ENCODE results near the gene SLC44A2.

SLC44A2 gene

DNA sequence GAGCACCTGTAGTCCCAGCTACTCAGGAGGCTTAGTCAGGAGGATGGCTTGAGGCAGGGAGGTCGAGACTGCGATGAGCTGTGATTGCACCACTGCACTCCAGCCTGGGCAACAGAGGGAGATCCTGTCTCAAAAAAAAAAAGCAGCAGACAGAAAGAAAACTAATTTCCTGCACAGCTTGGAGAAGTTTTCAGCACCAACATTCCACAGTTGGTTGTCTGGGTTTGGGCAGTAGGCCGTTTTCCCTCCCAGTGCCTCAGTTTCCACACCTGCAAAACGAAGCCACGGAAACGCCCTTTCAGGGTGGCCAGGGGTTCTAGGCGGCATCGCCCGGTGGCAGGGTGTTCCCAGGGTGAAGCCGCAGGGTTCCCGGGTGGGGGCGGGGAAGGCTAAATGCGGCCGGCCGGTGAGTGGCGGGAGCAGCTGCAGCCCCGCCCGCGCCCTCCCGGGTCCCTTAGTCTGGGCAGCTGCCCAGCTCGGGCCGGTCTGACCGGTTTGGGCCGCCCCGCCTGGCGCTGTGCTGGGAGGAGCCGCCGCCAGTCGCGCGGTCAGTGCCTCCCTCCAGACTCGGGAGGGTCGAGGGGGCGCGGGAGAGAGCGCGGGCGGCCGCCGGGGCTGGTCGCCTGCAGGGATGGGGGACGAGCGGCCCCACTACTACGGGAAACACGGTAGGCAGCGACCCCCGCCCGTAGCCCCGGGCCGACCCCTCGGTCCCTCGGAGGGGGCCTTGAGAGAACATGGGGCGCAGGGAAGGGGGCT lies at the start of gene SLC44A2:
SLC44A2 (plus strand) TSS at position 551 of the 759 bp plus-strand sequence; CDS start at position 632, 81 bp downstream.
- H3K36me3 ChIP-seq (ENCODE audit: control insufficient read depth, insufficient read depth, low read length): peaks cover 22% of the 10 kb centered on the region
- peak within 1 kb of the TSS; percentile 83 for H3K27ac ChIP-seq (ENCODE audit: low read depth, low read length)
- peaks cover 12% of the 10 kb centered on the region for H3K4me1 ChIP-seq (ENCODE audit: control insufficient read depth, insufficient read depth, low read length)
- peak within 1 kb of the TSS; percentile 77 for H3K4me3 ChIP-seq (ENCODE audit: low read depth, low read length)
- no peaks in the 10 kb centered on the region for H3K27me3 ChIP-seq (ENCODE audit: control insufficient read depth, insufficient read depth, low read length)
- no peaks in the 10 kb centered on the region for H3K9me3 ChIP-seq (ENCODE audit: control insufficient read depth, insufficient read depth, low read length)
- H3K9ac ChIP-seq (ENCODE audit: low read depth, low read length): peak within 1 kb of the TSS; percentile 67

DNA sequence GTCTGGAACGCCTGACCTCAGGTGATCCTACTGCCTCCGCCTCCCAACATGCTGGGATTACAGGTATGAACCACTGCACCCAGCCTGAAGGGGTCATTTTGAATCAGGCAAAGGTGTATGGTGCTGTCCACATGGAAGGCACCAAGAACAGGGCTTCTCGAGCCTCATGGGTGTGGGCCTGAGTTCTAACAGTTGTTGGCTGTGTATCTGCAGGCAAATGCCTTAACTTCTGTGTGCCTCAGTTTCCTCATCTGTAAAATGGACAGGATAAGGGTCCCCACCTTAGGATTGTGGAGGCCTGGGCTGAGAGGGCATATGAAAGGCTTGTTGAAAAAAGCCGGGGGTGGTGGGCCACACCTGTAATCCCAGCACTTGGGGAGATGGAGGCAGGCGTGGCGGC lies 47.4 kb upstream of the SLC44A2 start:
- H3K4me1 ChIP-seq (ENCODE audit: control insufficient read depth, insufficient read depth, low read length): peaks cover 3% of the 10 kb centered on the region; the same call in 1 of the 2 replicates
- no peak overlapping the region for H3K27ac ChIP-seq (ENCODE audit: low read depth, low read length)
- no peak overlapping the region for H3K4me3 ChIP-seq (ENCODE audit: low read depth, low read length)
- H3K36me3 ChIP-seq (ENCODE audit: control insufficient read depth, insufficient read depth, low read length): peaks cover 63% of the 10 kb centered on the region
- no peaks in the 10 kb centered on the region for H3K9me3 ChIP-seq (ENCODE audit: control insufficient read depth, insufficient read depth, low read length)
- H3K27me3 ChIP-seq (ENCODE audit: control insufficient read depth, insufficient read depth, low read length): no peaks in the 10 kb centered on the region
- no peak overlapping the region for H3K9ac ChIP-seq (ENCODE audit: low read depth, low read length)

DNA sequence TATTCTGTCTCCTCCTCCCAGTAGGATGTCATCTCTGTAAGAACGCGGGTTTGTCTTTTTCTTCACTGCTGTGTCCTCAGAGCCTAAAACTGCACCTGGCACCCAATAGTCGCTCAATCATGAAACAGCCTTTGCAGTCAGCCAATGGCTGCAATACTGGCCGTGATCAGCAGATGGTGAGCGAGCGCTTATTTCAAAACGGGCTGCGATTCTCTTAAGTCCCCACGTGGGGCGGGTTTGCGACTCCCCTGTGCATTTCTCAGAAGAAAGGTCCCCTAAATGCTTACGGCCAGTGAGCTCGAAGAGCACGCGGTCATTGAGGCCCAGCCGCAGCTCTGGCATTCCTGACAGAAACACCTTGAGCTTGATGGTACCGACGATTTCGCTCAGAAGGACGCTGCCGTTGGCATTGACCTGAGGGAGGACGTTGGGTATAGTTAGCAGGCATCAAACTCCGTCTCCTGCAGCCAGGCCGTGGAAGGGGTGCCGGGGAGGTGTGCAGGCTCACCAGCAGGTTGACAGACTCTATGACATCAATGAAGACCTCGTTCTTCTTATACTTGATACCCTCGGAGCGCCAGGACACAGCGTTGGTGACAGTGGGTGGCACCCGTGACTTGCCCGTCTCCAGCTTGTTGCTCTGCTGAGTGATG lies 44.2 kb upstream of the SLC44A2 start:
- H3K9ac ChIP-seq (ENCODE audit: low read depth, low read length): no peak overlapping the region
- peaks cover 66% of the 10 kb centered on the region for H3K36me3 ChIP-seq (ENCODE audit: control insufficient read depth, insufficient read depth, low read length)
- peaks cover 3% of the 10 kb centered on the region; the same call in 1 of the 2 replicates for H3K4me1 ChIP-seq (ENCODE audit: control insufficient read depth, insufficient read depth, low read length)
- no peak overlapping the region for H3K27ac ChIP-seq (ENCODE audit: low read depth, low read length)
- no peaks in the 10 kb centered on the region for H3K27me3 ChIP-seq (ENCODE audit: control insufficient read depth, insufficient read depth, low read length)
- no peaks in the 10 kb centered on the region for H3K9me3 ChIP-seq (ENCODE audit: control insufficient read depth, insufficient read depth, low read length)
- H3K4me3 ChIP-seq (ENCODE audit: low read depth, low read length): no peak overlapping the region

DNA sequence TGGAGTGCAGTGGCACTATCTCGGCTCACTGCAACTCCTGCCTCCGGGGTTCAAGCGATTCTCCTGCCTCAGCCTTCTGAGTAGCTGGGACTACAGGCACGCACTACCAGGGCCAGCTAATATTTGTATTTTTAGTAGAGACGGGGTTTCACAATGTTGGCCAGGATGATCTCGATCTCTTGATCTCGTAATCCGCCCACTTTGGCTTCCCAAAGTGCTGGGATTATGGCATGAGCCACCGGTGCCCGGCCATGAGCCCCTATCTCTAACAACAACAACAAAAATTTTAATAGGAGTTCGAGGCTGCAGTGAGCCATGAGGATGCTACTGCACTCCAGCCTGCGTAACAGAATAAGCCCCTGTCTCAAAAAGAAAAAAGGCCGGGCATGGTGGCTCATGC lies 43.3 kb upstream of the SLC44A2 start:
- Histone ChIP-seq H3K4me1 (ENCODE audit: control insufficient read depth, insufficient read depth, low read length) (peaks cover 3% of the 10 kb centered on the region; the same call in 1 of the 2 replicates), H3K9ac (ENCODE audit: low read depth, low read length) (no peak overlapping the region), H3K4me3 (ENCODE audit: low read depth, low read length) (no peak overlapping the region), H3K9me3 (ENCODE audit: control insufficient read depth, insufficient read depth, low read length) (no peaks in the 10 kb centered on the region), H3K27ac (ENCODE audit: low read depth, low read length) (no peak overlapping the region), H3K27me3 (ENCODE audit: control insufficient read depth, insufficient read depth, low read length) (no peaks in the 10 kb centered on the region), H3K36me3 (ENCODE audit: control insufficient read depth, insufficient read depth, low read length) (peaks cover 62% of the 10 kb centered on the region)

DNA sequence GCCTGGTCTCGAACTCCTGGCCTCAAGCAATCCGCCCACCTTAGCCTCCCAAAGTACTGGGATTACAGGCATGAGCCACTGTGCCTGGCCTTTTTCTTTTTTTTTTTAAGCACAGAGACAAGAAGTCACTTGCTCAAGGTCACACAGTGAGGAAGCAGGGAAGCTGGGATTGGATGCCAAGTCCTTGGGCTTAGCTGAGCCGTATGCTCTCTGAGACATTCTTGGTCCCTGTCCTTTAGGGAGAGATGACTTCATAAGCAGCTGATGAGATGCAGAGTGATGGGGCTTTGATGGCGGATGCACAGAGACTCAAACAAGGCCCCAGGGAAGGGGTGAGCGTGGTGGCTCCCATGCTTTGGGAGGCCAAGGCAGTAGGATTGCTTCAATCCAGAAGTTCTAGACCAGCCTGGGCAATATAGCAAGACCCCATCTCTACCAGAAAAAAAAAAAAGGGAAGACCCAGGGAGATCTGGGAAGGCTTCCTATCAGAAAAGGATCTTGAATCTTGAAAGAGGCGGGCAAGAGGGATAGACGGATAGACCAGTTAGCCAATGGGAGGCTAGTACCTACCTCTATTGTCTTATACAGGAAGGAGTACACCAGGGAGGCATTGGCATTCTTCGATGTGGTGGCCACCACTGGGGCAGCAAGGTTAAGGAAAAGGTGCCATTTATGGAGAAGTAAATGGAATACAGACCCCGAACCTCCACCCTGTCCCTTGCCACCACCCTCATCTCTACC lies 42.1 kb upstream of the SLC44A2 start:
- Histone ChIP-seq H3K27me3 (ENCODE audit: control insufficient read depth, insufficient read depth, low read length) (no peaks in the 10 kb centered on the region), H3K9ac (ENCODE audit: low read depth, low read length) (no peak overlapping the region), H3K4me3 (ENCODE audit: low read depth, low read length) (no peak overlapping the region)

GRCh38 chr19:10586396-10586795 lies 39.0 kb upstream of the SLC44A2 start:
- H3K36me3 ChIP-seq (ENCODE audit: control insufficient read depth, insufficient read depth, low read length): peaks cover 29% of the 10 kb centered on the region
- peak overlapping the region; percentile 86 for H3K4me3 ChIP-seq (ENCODE audit: low read depth, low read length)
- 0 out of 2 replicates have a peak overlapping the region, but pooled peaks have one; percentile 64 for H3K9ac ChIP-seq (ENCODE audit: low read depth, low read length)

More for the DNA sequence above, 42.1 kb upstream of the SLC44A2 start:
- Histone ChIP-seq H3K9me3 (ENCODE audit: control insufficient read depth, insufficient read depth, low read length) (no peaks in the 10 kb centered on the region), H3K36me3 (ENCODE audit: control insufficient read depth, insufficient read depth, low read length) (peaks cover 56% of the 10 kb centered on the region), H3K27ac (ENCODE audit: low read depth, low read length) (no peak overlapping the region), H3K4me1 (ENCODE audit: control insufficient read depth, insufficient read depth, low read length) (peaks cover 3% of the 10 kb centered on the region; the same call in 1 of the 2 replicates)

DNA sequence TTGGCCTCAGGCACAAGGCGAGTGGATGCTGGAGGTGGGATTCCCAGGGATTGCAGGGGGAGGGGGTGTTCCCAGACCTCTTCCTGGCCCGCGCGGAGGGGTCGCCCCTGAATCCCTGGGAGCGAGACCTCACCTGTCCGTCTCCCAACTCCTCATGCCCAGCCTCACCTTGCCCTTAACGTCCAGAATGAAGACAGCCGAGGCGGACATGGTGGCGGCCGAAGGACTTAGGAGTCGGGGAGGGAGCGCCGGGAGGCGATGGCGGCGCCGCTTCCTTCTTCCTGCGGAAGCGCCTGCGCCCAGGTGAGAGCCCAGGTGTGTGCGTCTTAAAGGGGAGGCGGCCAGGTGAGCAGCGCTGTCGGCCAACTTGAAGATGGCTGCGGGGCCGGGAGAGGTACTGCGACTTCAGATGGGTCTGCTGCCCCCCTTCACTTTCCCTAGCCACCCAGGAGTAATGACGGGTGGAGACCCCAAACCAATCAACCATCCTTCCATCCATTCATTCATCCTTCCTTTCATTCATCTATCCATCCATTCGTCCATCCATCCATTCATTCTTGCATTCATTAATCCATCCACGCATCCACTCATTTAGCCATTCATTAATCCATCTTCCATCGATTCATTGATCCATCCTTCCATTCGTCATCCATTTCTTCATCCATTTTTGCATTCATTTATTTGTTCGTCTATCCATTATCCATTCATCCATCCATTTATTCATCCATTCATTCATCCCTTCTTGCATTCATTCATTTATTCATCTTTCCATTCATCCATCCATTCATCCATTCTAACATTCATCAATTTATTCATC lies 38.1 kb upstream of the SLC44A2 start, which contains the start of gene AP1M2:
AP1M2 (minus strand) TSS at position 291 of the 817 bp plus-strand sequence; CDS start at position 210, 81 bp downstream.
- Histone ChIP-seq H3K4me1 (ENCODE audit: control insufficient read depth, insufficient read depth, low read length) (no peaks in the 10 kb centered on the region), H3K36me3 (ENCODE audit: control insufficient read depth, insufficient read depth, low read length) (peaks cover 21% of the 10 kb centered on the region), H3K4me3 (ENCODE audit: low read depth, low read length) (peak within 1 kb of the TSS; percentile 86), H3K9me3 (ENCODE audit: control insufficient read depth, insufficient read depth, low read length) (no peaks in the 10 kb centered on the region), H3K9ac (ENCODE audit: low read depth, low read length) (peak within 1 kb of the TSS; percentile 64; the same call in 1 of the 2 replicates), H3K27me3 (ENCODE audit: control insufficient read depth, insufficient read depth, low read length) (no peaks in the 10 kb centered on the region), H3K27ac (ENCODE audit: low read depth, low read length) (no peak within 1 kb of the TSS)

More at GRCh38 chr19:10586396-10586795, 39.0 kb upstream of the SLC44A2 start:
- no peaks in the 10 kb centered on the region for H3K27me3 ChIP-seq (ENCODE audit: control insufficient read depth, insufficient read depth, low read length)
- H3K4me1 ChIP-seq (ENCODE audit: control insufficient read depth, insufficient read depth, low read length): no peaks in the 10 kb centered on the region
- no peak overlapping the region for H3K27ac ChIP-seq (ENCODE audit: low read depth, low read length)
- H3K9me3 ChIP-seq (ENCODE audit: control insufficient read depth, insufficient read depth, low read length): no peaks in the 10 kb centered on the region

DNA sequence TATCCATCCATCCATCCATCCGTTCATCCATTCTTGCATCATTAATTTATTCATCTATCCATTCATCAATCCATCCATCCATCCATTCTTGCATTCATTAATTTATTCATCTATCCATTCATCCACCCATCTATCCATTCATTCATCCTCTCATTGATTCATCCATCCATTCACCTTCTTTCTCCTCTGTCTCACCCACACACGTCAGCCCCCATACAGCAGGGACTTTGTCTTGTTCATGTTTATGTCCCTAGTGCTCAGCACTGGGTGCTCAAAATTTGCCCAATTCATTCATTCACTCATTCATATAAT lies 37.6 kb upstream of the SLC44A2 start:
- no peaks in the 10 kb centered on the region for H3K27me3 ChIP-seq (ENCODE audit: control insufficient read depth, insufficient read depth, low read length)
- H3K9me3 ChIP-seq (ENCODE audit: control insufficient read depth, insufficient read depth, low read length): no peaks in the 10 kb centered on the region
- H3K4me1 ChIP-seq (ENCODE audit: control insufficient read depth, insufficient read depth, low read length): no peaks in the 10 kb centered on the region
- H3K27ac ChIP-seq (ENCODE audit: low read depth, low read length): no peak overlapping the region
- no peak overlapping the region for H3K9ac ChIP-seq (ENCODE audit: low read depth, low read length)
- H3K4me3 ChIP-seq (ENCODE audit: low read depth, low read length): no peak overlapping the region
- peaks cover 18% of the 10 kb centered on the region for H3K36me3 ChIP-seq (ENCODE audit: control insufficient read depth, insufficient read depth, low read length)

DNA sequence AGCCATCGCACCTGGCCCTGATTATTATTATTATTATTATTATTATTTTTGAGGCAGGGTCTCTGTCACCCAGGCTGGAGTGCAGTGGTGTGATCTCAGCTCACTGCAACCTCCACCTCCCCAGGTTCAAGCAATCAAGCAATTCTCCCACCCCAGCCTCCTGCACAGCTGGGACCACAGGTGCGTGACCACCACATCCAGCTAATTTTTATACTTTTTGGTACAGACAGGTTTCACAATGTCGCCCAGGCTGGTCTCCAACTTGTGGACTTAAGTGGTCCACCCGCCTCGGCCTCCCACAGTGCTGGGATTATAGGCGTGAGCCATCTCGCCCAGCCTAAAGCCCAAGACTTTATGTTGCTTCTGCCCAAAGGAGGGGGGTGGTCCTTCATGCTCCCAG lies 32.2 kb upstream of the SLC44A2 start:
- no peak overlapping the region for H3K9ac ChIP-seq (ENCODE audit: low read depth, low read length)
- no peaks in the 10 kb centered on the region for H3K4me1 ChIP-seq (ENCODE audit: control insufficient read depth, insufficient read depth, low read length)
- H3K27me3 ChIP-seq (ENCODE audit: control insufficient read depth, insufficient read depth, low read length): no peaks in the 10 kb centered on the region
- no peaks in the 10 kb centered on the region for H3K36me3 ChIP-seq (ENCODE audit: control insufficient read depth, insufficient read depth, low read length)
- no peak overlapping the region for H3K4me3 ChIP-seq (ENCODE audit: low read depth, low read length)
- H3K9me3 ChIP-seq (ENCODE audit: control insufficient read depth, insufficient read depth, low read length): no peaks in the 10 kb centered on the region
- H3K27ac ChIP-seq (ENCODE audit: low read depth, low read length): no peak overlapping the region

- no peak overlapping the region for H3K27ac ChIP-seq (ENCODE audit: low read depth, low read length)
- no peaks in the 10 kb centered on the region for H3K36me3 ChIP-seq (ENCODE audit: control insufficient read depth, insufficient read depth, low read length)
- H3K4me3 ChIP-seq (ENCODE audit: low read depth, low read length): no peak overlapping the region
- no peak overlapping the region for H3K9ac ChIP-seq (ENCODE audit: low read depth, low read length)
- H3K27me3 ChIP-seq (ENCODE audit: control insufficient read depth, insufficient read depth, low read length): no peaks in the 10 kb centered on the region
- H3K9me3 ChIP-seq (ENCODE audit: control insufficient read depth, insufficient read depth, low read length): no peaks in the 10 kb centered on the region
- no peaks in the 10 kb centered on the region for H3K4me1 ChIP-seq (ENCODE audit: control insufficient read depth, insufficient read depth, low read length)
Measured at GRCh38 chr19:10593820-10594637, 31.3 kb upstream of the SLC44A2 start.
